Ishikawa (cell line): Measurements from ENCODE around the gene RAD51AP2.

Experiments
- CEBPB ChIP-seq: IDR thresholded peaks from 2 replicates; pipeline ENCODE4 v1.6.1; 2012
- CREB1 ChIP-seq: IDR thresholded peaks from 2 replicates; pipeline ENCODE4 v1.6.1; 2012; ENCODE audit warnings: low read depth
- EGR1 ChIP-seq: IDR thresholded peaks from 2 replicates; pipeline ENCODE4 v1.6.1; 2012
- EP300 ChIP-seq: IDR thresholded peaks from 2 replicates; pipeline ENCODE4 v1.6.1; 2012; ENCODE audit warnings: borderline replicate concordance
- FOXM1 ChIP-seq: IDR thresholded peaks from 2 replicates; pipeline ENCODE4 v1.6.1; 2012; ENCODE audit warnings: low read depth, borderline replicate concordance
- NFIC ChIP-seq: IDR thresholded peaks from 2 replicates; pipeline ENCODE4 v1.6.1; 2012
- RAD21 ChIP-seq: IDR thresholded peaks from 2 replicates; pipeline ENCODE4 v1.6.1; 2012; ENCODE audit warnings: low read depth
- TAF1 ChIP-seq: IDR thresholded peaks from 2 replicates; pipeline ENCODE4 v1.6.1; 2012; ENCODE audit warnings: low read depth, mild to moderate bottlenecking
- TCF12 ChIP-seq: IDR thresholded peaks from 2 replicates; pipeline ENCODE4 v1.6.1; 2012; ENCODE audit warnings: low read depth
- TEAD4 ChIP-seq: IDR thresholded peaks from 2 replicates; pipeline ENCODE4 v1.6.1; 2012
- YY1 ChIP-seq: IDR thresholded peaks from 2 replicates; pipeline ENCODE4 v1.6.1; 2012; ENCODE audit warnings: low read depth
- ZBTB7A ChIP-seq: IDR thresholded peaks from 2 replicates; pipeline ENCODE4 v1.6.1; 2012; ENCODE audit warnings: low read depth
- TF ChIP-seq, protein P1 (sequence below): IDR thresholded peaks from 2 replicates; pipeline ENCODE4 v1.6.1; 2012
- TF ChIP-seq, protein P2 (sequence below): IDR thresholded peaks from 2 replicates; pipeline ENCODE4 v1.6.1; 2012; ENCODE audit warnings: low read depth, mild to moderate bottlenecking
- TF ChIP-seq, protein P3 (sequence below): IDR thresholded peaks from 2 replicates; pipeline ENCODE4 v1.6.1; 2012

Gene RAD51AP2

DNA sequence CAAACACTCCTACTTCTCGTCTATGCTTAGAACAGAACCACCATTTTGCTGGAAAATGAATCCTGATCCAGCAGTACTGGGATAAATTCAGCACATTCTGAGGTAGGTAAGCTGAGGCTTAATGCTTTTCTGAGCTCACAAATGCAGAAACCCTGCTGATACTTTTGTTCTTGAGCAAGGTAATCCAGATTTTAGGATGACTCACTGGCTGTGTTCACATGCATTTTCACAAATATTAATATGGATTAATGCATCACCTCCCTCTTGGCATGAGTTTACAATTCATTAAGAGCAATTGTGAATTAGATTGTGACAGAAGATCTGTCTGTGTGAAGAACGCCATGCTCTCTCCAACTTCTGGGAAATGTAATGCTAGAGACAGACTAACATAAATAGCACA lies 42.2 kb downstream of the RAD51AP2 start:
- TF ChIP-seq, protein P1, sequence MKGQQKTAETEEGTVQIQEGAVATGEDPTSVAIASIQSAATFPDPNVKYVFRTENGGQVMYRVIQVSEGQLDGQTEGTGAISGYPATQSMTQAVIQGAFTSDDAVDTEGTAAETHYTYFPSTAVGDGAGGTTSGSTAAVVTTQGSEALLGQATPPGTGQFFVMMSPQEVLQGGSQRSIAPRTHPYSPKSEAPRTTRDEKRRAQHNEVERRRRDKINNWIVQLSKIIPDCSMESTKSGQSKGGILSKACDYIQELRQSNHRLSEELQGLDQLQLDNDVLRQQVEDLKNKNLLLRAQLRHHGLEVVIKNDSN: no peak

DNA sequence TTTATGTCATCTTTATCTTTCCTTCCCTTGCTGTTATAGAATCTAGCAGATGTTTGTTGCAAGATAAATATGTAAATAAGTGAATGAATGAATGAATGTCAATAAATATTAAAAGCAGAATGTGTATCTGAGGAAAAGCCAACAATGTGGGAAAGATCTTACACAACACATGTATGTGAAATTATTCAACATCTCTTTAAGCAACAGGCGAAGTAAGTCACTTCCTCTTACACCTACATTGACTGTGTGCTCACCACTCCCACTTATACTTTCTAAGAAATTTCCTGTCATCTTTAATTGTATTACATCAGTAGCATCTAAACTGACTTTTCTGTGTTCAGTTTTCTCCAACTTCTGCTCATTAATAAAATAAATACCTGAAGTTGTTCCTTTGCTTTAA lies 43.0 kb downstream of the RAD51AP2 start:
- no peak for TF ChIP-seq CEBPB
- no peak for TF ChIP-seq ZBTB7A
- TF ChIP-seq, protein P2, sequence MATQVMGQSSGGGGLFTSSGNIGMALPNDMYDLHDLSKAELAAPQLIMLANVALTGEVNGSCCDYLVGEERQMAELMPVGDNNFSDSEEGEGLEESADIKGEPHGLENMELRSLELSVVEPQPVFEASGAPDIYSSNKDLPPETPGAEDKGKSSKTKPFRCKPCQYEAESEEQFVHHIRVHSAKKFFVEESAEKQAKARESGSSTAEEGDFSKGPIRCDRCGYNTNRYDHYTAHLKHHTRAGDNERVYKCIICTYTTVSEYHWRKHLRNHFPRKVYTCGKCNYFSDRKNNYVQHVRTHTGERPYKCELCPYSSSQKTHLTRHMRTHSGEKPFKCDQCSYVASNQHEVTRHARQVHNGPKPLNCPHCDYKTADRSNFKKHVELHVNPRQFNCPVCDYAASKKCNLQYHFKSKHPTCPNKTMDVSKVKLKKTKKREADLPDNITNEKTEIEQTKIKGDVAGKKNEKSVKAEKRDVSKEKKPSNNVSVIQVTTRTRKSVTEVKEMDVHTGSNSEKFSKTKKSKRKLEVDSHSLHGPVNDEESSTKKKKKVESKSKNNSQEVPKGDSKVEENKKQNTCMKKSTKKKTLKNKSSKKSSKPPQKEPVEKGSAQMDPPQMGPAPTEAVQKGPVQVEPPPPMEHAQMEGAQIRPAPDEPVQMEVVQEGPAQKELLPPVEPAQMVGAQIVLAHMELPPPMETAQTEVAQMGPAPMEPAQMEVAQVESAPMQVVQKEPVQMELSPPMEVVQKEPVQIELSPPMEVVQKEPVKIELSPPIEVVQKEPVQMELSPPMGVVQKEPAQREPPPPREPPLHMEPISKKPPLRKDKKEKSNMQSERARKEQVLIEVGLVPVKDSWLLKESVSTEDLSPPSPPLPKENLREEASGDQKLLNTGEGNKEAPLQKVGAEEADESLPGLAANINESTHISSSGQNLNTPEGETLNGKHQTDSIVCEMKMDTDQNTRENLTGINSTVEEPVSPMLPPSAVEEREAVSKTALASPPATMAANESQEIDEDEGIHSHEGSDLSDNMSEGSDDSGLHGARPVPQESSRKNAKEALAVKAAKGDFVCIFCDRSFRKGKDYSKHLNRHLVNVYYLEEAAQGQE: no peak
- TF ChIP-seq CREB1: no peak
- TF ChIP-seq EGR1: no peak
- no peak for TF ChIP-seq TAF1
- no peak for TF ChIP-seq EP300
- TF ChIP-seq TEAD4: no peak
- no peak for TF ChIP-seq FOXM1
- TF ChIP-seq, protein P3, sequence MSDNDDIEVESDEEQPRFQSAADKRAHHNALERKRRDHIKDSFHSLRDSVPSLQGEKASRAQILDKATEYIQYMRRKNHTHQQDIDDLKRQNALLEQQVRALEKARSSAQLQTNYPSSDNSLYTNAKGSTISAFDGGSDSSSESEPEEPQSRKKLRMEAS: no peak
- TF ChIP-seq, protein P1: no peak

DNA sequence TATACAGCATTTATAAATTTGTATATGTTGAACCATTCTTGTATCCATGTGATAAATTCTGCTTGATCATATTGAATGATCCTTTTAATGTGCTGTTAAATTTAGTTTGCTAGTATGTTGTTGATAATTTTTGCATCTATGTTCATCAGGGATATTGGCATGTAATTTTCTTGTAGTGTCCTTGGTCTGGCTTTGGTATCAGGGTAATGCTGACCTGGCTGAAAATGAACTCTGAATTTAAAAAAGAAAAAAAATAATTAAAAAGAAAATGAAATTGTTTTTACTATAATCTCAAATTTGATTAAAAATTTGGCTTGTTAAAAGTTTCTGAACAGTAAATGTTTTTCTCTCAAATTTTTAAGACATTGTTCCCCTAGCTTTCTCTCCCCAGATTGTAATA lies 46.3 kb downstream of the RAD51AP2 start:
- no peak for TF ChIP-seq CREB1
- no peak for TF ChIP-seq RAD21
- TF ChIP-seq NFIC: no peak
- TF ChIP-seq EGR1: no peak
- TF ChIP-seq ZBTB7A: no peak
- no peak for TF ChIP-seq CEBPB
- TF ChIP-seq EP300: no peak
- TF ChIP-seq FOXM1: no peak
- TF ChIP-seq, protein P3: no peak
- TF ChIP-seq TAF1: no peak
- TF ChIP-seq YY1: no peak
- no peak for TF ChIP-seq TEAD4
- TF ChIP-seq, protein P2: no peak
- TF ChIP-seq, protein P1: no peak
- TF ChIP-seq TCF12: no peak

DNA sequence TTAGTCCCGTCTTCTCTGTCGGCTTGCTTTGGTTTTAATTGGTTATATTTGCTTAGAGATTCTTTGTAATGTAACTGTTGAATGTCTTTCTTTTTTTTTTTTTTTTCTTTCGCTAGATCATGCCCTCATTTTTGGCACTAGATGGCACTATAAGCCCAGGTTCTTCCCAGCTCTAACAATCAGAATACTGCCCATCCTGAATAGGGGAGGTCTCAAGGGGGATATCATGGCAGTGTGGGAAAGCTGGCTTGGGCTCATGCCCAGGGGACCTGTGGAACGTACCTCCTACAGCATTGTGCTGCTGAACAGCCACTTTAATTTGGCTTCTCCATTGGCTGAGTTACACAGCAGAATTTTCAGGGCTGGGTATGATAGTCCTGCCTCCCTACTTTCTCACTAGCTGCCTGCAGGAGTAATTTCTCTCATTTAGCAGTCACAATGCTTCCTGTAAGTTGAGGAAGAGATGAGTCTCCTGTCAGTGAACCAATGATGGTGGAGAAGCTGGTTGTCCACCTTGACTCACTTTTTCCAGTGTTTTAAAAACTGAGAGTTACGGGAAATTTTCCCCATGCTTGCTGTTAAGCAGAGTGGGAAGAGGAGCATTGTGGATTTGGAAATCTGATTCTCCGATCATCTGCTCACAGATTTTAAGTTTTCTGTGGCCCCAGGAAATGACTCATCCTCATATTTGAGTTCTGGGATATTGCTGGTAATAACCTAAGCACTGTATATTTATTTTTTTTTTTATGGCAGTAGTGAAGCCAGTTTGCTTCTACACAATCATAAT lies 47.2 kb downstream of the RAD51AP2 start:
- TF ChIP-seq RAD21: peak; percentile 75
- no peak for TF ChIP-seq EP300

DNA sequence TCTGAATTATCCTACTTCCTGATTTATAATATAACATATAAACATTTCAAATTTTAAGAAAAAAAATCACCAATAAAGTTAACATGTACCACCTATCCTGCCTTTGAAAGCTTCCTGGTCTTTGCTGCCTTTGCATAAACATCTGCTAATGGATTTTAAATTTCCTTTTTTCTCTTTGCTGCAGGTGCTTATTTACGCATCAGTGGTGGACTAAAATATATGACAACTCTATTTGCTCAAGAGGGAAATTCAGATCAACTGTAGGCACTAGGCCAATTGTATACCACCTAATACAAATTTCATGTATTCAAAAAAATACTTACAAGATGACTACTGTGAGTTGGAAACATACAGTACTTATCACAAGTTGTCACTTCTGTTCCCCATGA lies 57.2 kb downstream of the RAD51AP2 start:
- TF ChIP-seq TAF1 (no peak), CEBPB (no peak), TCF12 (no peak), EP300 (no peak), ZBTB7A (no peak)
